Measurements from ENCODE around the gene IGSF21.

GRCh38 chr1:18110598-18110939 lies 3.0 kb downstream of the IGSF21 start:
- no peak for TF ChIP-seq CTCF (IDR thresholded peaks at IDR 0.05; ENCODE audit: poor library complexity)
- no peak for TF ChIP-seq EZH2phosphoT487 (IDR thresholded peaks at IDR 0.05; ENCODE audit: low read depth, severe bottlenecking, unreplicated experiment)
- TF ChIP-seq EZH2 (IDR thresholded peaks at IDR 0.05; ENCODE audit: borderline replicate concordance), result no peak
